ENCODE measurements around the gene SLC14A1. TPM values are rescaled to one million over a fixed set of nuclear protein-coding genes. Genes with fewer than 3 reads are reported as not detected.

SLC14A1 gene
- total and polyA plus RNA-seq, 2 of the 8 experiments (the other 6 are each of a cell fraction or from before 2014, with no cell fraction given) = 0.18 TPM; not detected in 1

GRCh38 chr18:45725336-45725735 is 1.4 kb downstream of the SLC14A1 start:
- H4K20me1 ChIP-seq (replicated peaks in 1 of 2; ENCODE audit: control insufficient read depth in 1 of 2, insufficient read depth in 2 of 2, low read length in 2 of 2) = no peaks in the 10 kb centered on the region
- no peak overlapping the region for H2BK15ac ChIP-seq (ENCODE audit: low read length)
- H3K4me3 ChIP-seq (ENCODE audit: extremely low read depth in 1 of 4, insufficient read depth in 2 of 4, low read depth in 3 of 4, low read length in 4 of 4) = no peak overlapping the region
- H3K4me1 ChIP-seq (replicated peaks in 1 of 4; ENCODE audit: control insufficient read depth in 3 of 4, insufficient read depth in 4 of 4, low read length in 3 of 4) = peaks cover 0 to 4% (median 0%) of the 10 kb centered on the region in 4 experiments; a peak in 1 of 7 replicates
- ChIA-PET CTCF (ENCODE audit: partially characterized antibody) (interaction anchor here (0.9 to 10.5 kb wide), 21 partner anchors 10 to 282 kb away, joined by 3 to 143 read pairs (median 4); no protein-coding TSS in a partner anchor), POLR2A (ENCODE audit: partially characterized antibody) (no interaction called here)
- no peaks in the 10 kb centered on the region for H3K79me2 ChIP-seq (ENCODE audit: control insufficient read depth in 1 of 2, insufficient read depth in 2 of 2, low read length in 2 of 2)
- no peaks in the 10 kb centered on the region for H3K79me1 ChIP-seq (ENCODE audit: low read depth, low read length)
- no peak overlapping the region for H2AK5ac ChIP-seq (ENCODE audit: low read depth, low read length)
- no peak overlapping the region for H2BK120ac ChIP-seq (replicated peaks; ENCODE audit: low read depth, low read length)
- H4K91ac ChIP-seq (replicated peaks; ENCODE audit: insufficient read length, low read length) = no peak overlapping the region
- no peak overlapping the region for H4K5ac ChIP-seq (ENCODE audit: insufficient read length, low read depth, low read length)
- H2BK12ac ChIP-seq (ENCODE audit: low read depth, low read length) = no peak overlapping the region
- FAIRE-seq (no peak), DNase-seq (ENCODE audit: low read depth in 1 of 2, low spot score in 2 of 2) (no peak)
- H4K8ac ChIP-seq (ENCODE audit: extremely low read depth, insufficient read depth, low read length) = no peak overlapping the region
- no peaks in the 10 kb centered on the region for H3K23me2 ChIP-seq (ENCODE audit: low read depth, low read length)
- no peaks in the 10 kb centered on the region for H3K9me3 ChIP-seq (ENCODE audit: insufficient read depth in 2 of 2, low read depth in 1 of 2, low read length in 1 of 2)
- H3K14ac ChIP-seq (ENCODE audit: insufficient read length) = no peak overlapping the region
- H3K9ac ChIP-seq (replicated peaks in 1 of 4; ENCODE audit: extremely low read depth in 1 of 4, low read depth in 3 of 4, low read length in 3 of 4) = no peak overlapping the region
- no peak overlapping the region for H3K4ac ChIP-seq (replicated peaks; ENCODE audit: insufficient read length, low read depth, low read length)
- no peak overlapping the region for H2BK20ac ChIP-seq (ENCODE audit: low read length)
- no peaks in the 10 kb centered on the region; a peak in 1 of 8 replicates for H3K36me3 ChIP-seq (ENCODE audit: control insufficient read depth in 2 of 4, insufficient read depth in 4 of 4, low read length in 3 of 4)
- H3K27ac ChIP-seq (ENCODE audit: low read depth, low read length) = no peak overlapping the region
- no peak overlapping the region for H3K23ac ChIP-seq (ENCODE audit: insufficient read length)
- H3K4me2 ChIP-seq (ENCODE audit: insufficient read depth in 1 of 2, low read depth in 2 of 2, low read length in 2 of 2) = no peak overlapping the region
- no peak overlapping the region for H2AFZ ChIP-seq (ENCODE audit: low read length)
- no peak overlapping the region for H3K56ac ChIP-seq (replicated peaks; ENCODE audit: insufficient read length, low read depth, low read length)
- no peak overlapping the region for H3K18ac ChIP-seq (ENCODE audit: extremely low read depth, low read length)
- no peak overlapping the region for H2BK5ac ChIP-seq (ENCODE audit: low read depth, low read length)
- H3K27me3 ChIP-seq (replicated peaks in 1 of 4; ENCODE audit: control insufficient read depth in 3 of 4, extremely low read depth in 1 of 4, insufficient read depth in 3 of 4, low read length in 3 of 4) = no peaks in the 10 kb centered on the region
- 94% methylated on average over 4 of the region's 4 CpGs; no CpG with 5 or more reads in 1 of the 2 experiments for WGBS, 2 experiments (ENCODE audit: extremely low coverage in 1 of 2, insufficient coverage in 1 of 2, insufficient read length in 1 of 2, insufficient replicate concordance in 2 of 2, low coverage in 1 of 2, low lambda C conversion rate in 2 of 2, missing lambda C conversion rate in 1 of 2)
- TF ChIP-seq ATF2 (IDR thresholded peaks at IDR 0.05; ENCODE audit: low read length) (no peak), EZH2 (IDR thresholded peaks at IDR 0.05; ENCODE audit: low read depth, low read length, severe bottlenecking) (no peak), TAF7 (optimal IDR thresholded peaks at IDR 0.05; ENCODE audit: borderline replicate concordance, low read depth, low read length) (no peak), ASH2L (IDR thresholded peaks at IDR 0.05; ENCODE audit: low read length) (no peak), JUN (IDR thresholded peaks at IDR 0.05; ENCODE audit: low read depth, low read length) (no peak), POU5F1 (IDR thresholded peaks at IDR 0.05; ENCODE audit: low read depth, low read length) (no peak), BRCA1 (IDR thresholded peaks at IDR 0.05; ENCODE audit: low read depth, low read length) (no peak), KDM5A (IDR thresholded peaks at IDR 0.05; ENCODE audit: low read length) (no peak), BCL11A (IDR thresholded peaks at IDR 0.05; ENCODE audit: low read depth in 2 of 2, low read length in 2 of 2) (no peak), GTF2F1 (IDR thresholded peaks at IDR 0.05; ENCODE audit: borderline replicate concordance, low read depth, low read length) (no peak), HDAC2 (IDR thresholded peaks at IDR 0.05; ENCODE audit: borderline replicate concordance in 1 of 2, low read depth in 2 of 2, low read length in 2 of 2) (no peak), E2F6 (IDR thresholded peaks at IDR 0.05) (no peak)
